ENCODE results near the gene MGP.

DNA sequence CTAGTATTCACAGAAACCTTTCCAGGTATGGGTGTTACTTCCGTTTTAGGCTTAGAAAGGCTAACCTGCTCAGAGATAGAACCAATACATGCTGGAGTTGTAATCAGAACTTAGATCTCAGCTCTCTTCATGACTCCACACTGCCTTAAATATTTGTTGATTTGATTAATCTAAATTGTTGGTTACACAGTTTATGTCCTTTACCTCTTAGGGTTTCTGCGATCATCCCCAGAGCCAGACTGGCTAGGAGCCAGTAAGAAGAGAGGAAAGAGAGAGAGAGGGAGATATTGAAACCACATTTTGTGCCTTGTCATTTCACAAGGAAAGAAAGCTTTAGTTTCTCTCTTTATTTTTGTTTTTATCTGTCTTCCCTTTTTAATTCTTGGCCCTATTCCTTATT, 16.8 kb upstream of the MGP start:
- TF ChIP-seq, protein P1, sequence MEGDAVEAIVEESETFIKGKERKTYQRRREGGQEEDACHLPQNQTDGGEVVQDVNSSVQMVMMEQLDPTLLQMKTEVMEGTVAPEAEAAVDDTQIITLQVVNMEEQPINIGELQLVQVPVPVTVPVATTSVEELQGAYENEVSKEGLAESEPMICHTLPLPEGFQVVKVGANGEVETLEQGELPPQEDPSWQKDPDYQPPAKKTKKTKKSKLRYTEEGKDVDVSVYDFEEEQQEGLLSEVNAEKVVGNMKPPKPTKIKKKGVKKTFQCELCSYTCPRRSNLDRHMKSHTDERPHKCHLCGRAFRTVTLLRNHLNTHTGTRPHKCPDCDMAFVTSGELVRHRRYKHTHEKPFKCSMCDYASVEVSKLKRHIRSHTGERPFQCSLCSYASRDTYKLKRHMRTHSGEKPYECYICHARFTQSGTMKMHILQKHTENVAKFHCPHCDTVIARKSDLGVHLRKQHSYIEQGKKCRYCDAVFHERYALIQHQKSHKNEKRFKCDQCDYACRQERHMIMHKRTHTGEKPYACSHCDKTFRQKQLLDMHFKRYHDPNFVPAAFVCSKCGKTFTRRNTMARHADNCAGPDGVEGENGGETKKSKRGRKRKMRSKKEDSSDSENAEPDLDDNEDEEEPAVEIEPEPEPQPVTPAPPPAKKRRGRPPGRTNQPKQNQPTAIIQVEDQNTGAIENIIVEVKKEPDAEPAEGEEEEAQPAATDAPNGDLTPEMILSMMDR (conservative IDR thresholded peaks at IDR 0.05): no peak
- TF ChIP-seq ZFX (IDR thresholded peaks at IDR 0.05): no peak

All from C4-2B (cell line).